ENCODE results near the gene ZSCAN9.
A peak's percentile ranks its signal among the peaks of the same experiment; 100 is the strongest.

Gene ZSCAN9

GRCh38 chr6:28240471-28240870 is 15.4 kb downstream of the ZSCAN9 start:
- H3K4me3 ChIP-seq (ENCODE audit: low read length), result no peak overlapping the region
- TF ChIP-seq, protein P1, sequence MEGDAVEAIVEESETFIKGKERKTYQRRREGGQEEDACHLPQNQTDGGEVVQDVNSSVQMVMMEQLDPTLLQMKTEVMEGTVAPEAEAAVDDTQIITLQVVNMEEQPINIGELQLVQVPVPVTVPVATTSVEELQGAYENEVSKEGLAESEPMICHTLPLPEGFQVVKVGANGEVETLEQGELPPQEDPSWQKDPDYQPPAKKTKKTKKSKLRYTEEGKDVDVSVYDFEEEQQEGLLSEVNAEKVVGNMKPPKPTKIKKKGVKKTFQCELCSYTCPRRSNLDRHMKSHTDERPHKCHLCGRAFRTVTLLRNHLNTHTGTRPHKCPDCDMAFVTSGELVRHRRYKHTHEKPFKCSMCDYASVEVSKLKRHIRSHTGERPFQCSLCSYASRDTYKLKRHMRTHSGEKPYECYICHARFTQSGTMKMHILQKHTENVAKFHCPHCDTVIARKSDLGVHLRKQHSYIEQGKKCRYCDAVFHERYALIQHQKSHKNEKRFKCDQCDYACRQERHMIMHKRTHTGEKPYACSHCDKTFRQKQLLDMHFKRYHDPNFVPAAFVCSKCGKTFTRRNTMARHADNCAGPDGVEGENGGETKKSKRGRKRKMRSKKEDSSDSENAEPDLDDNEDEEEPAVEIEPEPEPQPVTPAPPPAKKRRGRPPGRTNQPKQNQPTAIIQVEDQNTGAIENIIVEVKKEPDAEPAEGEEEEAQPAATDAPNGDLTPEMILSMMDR (conservative IDR thresholded peaks at IDR 0.05; ENCODE audit: low read depth, low read length), result no peak
- no peak for DNase-seq (ENCODE audit: low read depth)

DNA sequence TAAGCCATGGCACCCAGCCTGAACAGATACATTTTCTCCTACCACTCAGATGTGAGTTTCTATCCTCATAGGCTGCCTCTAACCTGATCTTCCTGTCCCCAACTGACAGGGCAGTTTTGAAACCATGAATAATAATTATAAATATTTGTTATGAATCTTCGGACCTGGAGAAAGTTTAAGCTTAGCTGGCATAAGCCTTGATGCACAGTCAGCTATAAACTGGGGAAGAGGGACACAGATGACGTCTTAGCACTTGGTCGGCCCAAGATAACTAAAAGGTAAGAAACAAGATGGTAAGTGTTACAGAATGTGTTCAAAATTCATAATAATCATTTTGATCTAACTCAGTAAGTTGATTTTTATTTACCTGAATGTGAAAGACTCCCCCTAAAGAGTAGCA is 18.9 kb downstream of the ZSCAN9 start:
- no peak overlapping the region for H3K4me3 ChIP-seq (ENCODE audit: low read length)
- TF ChIP-seq, protein P1 (conservative IDR thresholded peaks at IDR 0.05; ENCODE audit: low read depth, low read length), result no peak
- DNase-seq (ENCODE audit: low read depth), result no peak

DNA sequence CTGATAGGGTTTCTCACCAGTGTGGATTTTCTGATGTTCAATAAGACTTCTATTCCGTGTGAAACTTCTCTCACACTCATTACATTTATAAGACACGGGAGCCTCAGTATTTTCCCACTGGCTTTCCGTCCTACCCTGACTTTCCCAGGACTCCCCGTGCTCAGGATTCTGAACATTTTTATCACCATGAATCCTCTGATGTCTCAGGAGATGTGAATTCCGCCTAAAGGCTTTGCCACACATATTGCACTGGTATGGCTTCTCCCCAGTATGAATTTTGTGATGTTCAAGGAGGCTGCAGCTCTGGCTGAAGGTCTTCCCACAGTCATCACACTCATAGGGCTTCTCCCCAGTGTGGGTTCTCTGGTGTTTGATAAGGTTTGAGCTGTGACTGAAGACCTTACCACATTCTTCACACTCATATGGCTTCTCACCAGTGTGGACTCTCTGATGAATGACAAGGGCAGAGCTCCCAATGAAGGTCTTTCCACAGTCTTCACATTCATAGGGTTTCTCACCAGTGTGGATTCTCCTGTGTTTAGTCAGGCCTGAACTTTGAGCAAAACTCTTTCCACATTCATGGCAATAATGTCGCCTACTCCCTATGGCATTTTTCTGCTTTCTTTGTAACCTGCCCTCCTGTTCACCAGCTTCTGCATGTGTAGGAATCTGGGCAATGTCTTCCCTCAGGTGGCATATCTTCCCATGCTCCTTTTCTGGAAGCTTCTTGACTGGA is 20.3 kb downstream of the ZSCAN9 start:
- no peak for DNase-seq (ENCODE audit: low read depth)
- TF ChIP-seq, protein P1 (conservative IDR thresholded peaks at IDR 0.05; ENCODE audit: low read depth, low read length), result no peak
- no peak overlapping the region for H3K4me3 ChIP-seq (ENCODE audit: low read length)

DNA sequence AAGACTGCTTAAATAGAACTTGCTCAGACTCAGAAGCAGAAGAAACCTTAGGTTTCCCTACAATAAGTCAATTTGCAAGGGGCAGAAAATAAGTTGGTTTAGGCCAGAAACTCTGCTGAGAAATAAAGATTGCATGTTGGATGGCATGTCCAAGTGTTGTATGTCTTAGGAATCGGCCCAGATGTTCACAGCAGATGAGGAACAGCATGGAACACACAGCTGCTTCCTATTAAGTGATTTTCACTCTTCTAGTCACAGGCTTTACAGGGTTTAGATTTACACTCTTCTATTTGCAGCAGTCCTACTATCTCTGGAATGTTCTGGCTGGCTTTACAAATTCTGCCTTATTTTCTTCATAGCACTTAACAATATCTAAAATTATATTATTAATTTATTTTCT is 23.8 kb downstream of the ZSCAN9 start:
- H3K4me3 ChIP-seq (ENCODE audit: low read length), result no peak overlapping the region
- TF ChIP-seq, protein P1 (conservative IDR thresholded peaks at IDR 0.05; ENCODE audit: low read depth, low read length), result no peak
- DNase-seq (ENCODE audit: low read depth), result no peak

DNA sequence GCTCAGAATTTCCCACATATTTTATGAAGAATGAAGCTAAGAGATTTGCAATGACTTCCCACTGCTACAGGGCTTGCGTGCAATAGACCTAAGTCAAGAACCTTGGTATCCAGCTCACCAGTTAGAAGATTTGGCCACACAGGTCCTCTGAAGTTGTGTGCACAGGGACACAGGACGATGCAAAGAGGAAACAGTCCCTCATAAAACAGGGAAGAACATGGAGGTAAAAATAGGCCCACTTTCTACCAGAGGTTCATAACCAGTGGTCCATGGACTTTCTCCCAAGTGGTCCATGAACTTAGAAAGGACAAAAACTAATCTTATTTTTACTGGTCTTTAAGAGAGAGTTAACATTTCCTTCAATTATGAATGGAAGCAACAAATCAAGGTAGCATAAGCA is 25.7 kb downstream of the ZSCAN9 start:
- no peak for DNase-seq (ENCODE audit: low read depth)
- TF ChIP-seq, protein P1 (conservative IDR thresholded peaks at IDR 0.05; ENCODE audit: low read depth, low read length), result no peak
- H3K4me3 ChIP-seq (ENCODE audit: low read length), result peak overlapping the region; percentile 96

GRCh38 chr6:28251661-28252008 is 26.6 kb downstream of the ZSCAN9 start:
- peak overlapping the region; percentile 96 for H3K4me3 ChIP-seq (ENCODE audit: low read length)
- DNase-seq (ENCODE audit: low read depth), result no peak
- TF ChIP-seq, protein P1 (conservative IDR thresholded peaks at IDR 0.05; ENCODE audit: low read depth, low read length), result no peak

Measured in retinal pigment epithelial cell (primary cell).